Effector CD8-positive, alpha-beta T cell (primary cell): ENCODE measurements around the gene NEU3.
"Not testable (repeated sequence)": the region's sequence is repeated elsewhere in the genome, so short reads cannot be mapped to it uniquely, and the experiment has no call there.

Experiments used
- DNase-seq: peaks from one replicate; lab custom pipeline; 2025; lab: John Stamatoyannopoulos, UW

NEU3 gene

GRCh38 chr11:74984730-74985129 is 4.0 kb upstream of the NEU3 start:
- no peak for DNase-seq

DNA sequence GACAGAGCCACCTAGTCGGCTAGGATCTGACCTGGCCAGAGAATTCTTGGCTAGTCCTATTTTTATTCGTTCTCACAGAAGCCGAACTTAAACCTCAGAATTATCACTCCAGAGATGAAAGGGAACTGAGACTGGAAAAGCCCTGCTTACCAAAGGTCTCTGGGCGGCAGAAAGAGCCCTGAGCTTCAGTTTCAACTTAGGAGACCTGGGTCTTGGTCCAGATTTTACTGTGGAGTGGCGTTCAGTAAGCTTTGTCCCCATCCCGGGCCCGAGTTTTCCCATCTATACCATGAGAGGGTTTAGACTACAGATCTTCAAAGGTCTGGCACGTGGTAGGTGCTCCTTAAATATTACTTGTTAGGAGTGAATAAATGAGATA is 516 bp downstream of the NEU3 start:
- no peak for DNase-seq

DNA sequence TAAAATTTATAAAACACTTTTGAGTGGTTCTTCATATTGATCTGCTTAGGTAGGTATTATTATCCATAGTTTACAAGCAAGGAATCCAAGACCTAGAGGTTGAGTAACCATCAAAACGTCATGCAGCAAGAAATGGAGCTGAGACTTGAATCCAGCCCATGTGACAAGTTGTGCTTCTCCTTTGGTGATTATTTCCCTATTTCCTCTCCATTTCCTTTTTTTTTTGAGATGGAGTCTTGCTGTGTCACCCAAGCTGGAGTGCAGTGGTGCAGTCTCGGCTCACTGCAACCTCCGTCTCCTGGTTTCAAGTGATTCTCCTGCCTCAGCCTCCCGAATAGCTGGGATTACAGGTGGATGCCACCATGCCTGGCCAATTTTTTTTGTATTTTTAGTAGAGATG is 1.4 kb downstream of the NEU3 start:
- DNase-seq = not testable (repeated sequence)

- no peak for DNase-seq
These were observed 2.2 kb downstream of the NEU3 start for GRCh38 chr11:74990941-74991340.

- DNase-seq = no peak
These were observed 4.1 kb downstream of the NEU3 start for GRCh38 chr11:74992852-74993251.

DNA sequence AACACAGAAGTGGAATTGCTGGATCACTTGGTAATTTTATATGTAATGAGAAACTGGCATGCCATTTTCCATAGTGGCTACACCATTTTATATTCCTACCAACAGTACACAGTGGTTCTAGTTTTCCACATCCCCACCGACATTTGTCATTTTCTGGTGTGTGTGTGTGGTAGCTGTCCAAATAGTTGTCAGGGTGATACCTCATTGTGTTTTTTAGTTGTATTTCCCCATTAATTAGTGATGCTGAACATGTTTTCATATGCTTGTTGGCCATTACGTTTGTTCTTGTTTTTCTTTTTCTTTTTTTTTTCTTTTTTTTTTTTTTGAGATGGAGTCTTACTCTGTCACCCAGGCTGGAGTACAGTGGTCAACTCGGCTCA is 12.2 kb downstream of the NEU3 start:
- DNase-seq = no peak

DNA sequence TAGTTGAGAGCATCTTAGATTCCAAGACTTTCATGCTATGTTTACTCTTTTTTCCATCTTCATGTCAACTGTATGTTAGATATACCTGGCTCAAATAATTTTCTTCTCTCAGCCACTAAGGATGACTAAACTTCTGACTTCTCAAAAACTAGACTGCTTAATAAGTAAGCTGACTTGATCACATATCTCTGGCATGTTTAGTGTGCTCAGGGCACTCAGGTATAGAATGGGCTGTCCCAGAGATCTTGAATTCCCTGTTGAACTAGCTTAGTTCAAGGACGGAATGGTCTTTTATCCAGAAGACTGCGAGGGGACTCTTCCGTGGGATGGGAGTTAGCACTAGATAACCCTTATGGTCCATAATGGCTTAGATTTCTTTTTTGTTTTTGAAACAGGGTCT is 13.0 kb downstream of the NEU3 start:
- no peak for DNase-seq

DNA sequence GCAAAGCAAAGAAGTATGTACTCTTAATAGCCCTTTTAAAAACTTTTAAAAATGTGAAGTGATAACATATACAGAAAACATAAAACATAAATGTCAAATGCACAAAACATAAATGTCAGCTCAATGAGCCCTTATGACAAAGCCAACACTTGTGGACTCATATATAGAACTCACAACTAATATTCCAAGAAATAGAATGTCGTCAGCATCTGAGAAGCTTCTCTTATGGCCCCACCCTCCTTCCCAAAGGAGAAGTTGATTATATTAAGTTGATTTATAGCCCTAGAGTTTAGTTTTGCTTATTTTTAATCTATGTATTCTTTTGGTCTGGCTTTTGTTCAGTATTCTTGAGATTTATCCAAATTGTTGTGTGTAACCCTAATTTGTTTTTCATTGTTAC is 13.8 kb downstream of the NEU3 start:
- DNase-seq = no peak

GRCh38 chr11:75004215-75004614 is 15.5 kb downstream of the NEU3 start:
- DNase-seq = no peak

GRCh38 chr11:75011357-75011756 is 22.6 kb downstream of the NEU3 start:
- DNase-seq = no peak

DNA sequence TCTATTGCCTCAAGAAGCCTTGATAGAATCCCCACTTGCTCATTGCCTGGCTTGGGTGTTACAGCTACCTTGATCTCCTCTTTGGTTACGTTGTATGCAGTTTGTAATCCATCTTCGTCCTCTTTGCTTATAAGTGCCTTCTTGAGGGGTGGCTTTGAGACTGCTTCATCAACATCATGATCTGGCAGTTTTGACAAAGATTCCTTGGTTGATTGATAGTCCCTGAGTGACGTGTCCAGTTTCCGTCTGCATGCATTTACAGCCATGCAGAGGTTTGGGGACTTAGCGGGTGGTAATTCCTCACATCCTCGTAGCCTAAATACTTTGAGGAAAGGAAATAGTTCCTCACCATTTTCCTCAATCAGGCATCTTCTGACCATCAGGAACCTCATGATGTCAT is 23.1 kb downstream of the NEU3 start:
- no peak for DNase-seq

- no peak for DNase-seq
These were observed 24.3 kb downstream of the NEU3 start for GRCh38 chr11:75013051-75013450.

DNA sequence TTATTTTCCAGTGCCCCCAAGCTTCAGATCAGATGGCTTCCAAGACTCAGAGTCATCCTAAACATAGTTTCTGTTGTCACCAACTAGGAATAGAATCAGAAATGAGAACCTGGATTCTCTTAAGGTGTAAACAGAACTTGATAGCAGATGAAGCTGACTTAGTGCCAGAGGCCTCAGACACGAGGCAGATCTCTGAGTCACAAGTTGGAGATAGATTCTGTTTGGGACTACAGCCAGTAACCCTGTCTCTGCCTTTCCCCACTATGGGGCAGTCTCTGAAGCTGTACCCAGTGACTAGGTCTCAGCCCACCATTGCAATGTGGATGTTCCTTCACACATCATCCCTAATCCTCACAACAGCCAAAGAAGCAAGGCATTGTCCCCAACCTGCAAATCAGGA is 25.4 kb downstream of the NEU3 start:
- no peak for DNase-seq

- DNase-seq = not testable (repeated sequence)
These were observed 30.5 kb downstream of the NEU3 start for GRCh38 chr11:75019200-75019599.

- DNase-seq = not testable (repeated sequence)
These were observed 31.6 kb downstream of the NEU3 start for GRCh38 chr11:75020328-75020727.

- DNase-seq = no peak
These were observed 33.6 kb downstream of the NEU3 start for GRCh38 chr11:75022296-75022695.

DNA sequence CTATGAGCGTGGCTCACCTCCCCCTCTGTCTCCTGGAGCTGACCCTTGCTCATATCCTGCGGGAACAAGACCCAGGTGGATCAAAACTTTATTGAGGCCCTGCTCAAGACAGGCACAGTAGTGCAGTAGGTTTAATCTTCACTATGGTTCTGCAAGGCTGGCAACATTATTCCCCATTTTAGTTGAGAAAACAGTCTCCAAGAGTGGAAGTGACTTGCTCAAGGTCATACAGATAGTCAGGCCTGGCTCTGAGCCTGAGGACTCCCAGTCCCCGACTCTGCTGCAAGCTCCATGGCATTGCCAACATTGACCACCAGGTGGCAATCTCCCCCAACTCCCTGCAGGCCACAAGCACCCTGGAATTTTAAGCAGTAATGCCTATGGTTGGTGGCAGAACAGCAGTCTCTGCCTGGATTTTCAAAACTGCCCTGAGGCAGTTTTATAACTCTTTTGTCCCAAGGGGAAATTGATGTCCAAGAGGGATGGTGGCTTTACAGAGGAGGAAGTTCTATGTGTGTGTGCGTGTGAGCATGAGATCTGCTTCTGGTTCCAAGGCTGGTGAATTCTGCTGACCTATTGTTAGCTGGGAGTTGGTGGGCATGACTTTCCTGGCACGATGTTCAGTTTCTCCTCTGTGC is 34.1 kb downstream of the NEU3 start:
- peak; percentile 53 for DNase-seq

DNA sequence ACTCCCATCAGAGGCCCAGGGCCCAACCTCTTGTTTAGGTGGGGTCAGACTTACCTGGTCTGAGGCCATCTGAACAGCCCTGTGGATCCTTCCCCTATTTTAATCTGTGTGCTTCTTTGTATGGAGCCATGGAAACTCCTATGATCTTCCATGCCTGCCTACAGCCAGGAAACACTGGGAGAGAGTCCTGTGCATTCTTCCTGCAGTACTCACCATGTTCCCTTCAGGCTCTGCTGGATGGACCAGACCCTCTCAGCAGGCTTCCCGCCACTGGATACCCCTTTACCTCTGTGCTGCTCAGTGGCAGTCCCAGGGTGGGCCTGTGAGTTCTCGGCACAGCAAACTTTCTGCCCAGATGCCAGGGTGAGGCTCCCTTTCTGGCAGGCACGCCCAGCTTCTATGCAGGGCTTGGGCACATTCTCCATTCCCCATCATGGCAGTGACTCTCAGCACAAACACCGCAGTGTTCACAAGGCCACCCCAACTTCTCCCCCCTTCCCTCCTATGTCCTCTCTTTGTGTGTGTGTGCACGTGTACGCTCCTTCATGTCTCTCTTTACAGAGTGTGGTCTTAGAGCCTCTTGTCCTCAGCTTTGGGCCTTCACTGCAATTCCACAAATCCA is 34.8 kb downstream of the NEU3 start:
- DNase-seq = no peak

DNA sequence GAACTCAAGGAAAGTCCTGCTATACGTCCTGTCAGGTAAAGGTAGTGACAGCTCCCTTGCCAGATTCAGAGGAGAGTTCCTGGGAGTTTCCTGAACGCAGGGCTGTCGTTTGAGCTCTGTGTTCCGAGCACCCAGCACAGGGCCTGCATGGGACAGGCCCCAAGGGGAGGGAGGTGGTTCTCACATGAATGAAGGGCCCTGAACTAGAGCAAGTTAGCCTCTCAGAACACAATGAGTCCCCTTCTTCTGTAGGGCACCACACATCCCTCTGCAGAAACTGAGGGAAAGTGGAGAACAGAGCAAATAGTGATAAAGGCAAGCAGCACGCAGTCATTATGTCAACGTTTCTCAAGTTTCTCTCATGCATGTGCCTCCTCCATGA is 35.3 kb downstream of the NEU3 start:
- no peak for DNase-seq

DNA sequence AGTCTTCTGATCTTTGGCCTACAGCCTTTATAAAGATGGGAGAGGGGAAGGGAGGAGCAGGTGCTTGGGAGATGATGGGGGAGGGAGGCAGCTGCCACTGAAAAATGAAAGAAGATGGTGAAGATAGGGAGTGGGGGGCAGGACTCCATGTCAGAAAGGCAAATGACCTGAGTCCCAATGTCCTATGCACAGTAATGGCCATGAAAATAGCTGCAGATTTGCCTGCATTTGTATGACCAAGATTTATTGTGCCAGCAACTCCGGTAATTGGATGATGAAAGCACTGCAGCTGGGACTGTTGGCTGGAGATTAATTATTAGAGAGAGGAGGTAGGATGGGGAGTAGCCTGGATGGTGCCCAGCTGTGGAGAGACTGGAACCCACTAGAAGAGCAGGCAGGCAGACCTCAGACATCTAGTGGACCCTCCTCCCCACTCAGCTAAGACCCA is 36.1 kb downstream of the NEU3 start:
- no peak for DNase-seq

DNA sequence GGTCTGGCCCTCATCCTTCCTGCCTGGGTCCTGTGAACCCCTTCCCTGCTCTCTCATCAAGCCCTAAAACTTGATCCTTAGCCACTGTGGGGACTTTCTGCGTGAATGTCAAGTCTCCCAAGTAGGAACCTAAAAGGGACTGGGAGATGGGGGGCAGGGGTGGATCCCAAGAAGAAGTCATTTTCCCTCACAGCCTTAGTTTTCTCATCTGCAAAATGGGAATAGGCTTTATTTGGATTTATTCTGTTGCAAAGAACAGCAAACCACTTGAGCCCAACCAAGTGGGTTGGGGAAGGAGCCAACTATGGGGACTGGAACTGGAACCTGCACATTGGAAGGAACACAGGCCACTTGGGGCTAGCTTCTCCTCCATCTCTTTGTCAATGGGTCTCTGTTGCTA is 36.8 kb downstream of the NEU3 start:
- no peak for DNase-seq

DNA sequence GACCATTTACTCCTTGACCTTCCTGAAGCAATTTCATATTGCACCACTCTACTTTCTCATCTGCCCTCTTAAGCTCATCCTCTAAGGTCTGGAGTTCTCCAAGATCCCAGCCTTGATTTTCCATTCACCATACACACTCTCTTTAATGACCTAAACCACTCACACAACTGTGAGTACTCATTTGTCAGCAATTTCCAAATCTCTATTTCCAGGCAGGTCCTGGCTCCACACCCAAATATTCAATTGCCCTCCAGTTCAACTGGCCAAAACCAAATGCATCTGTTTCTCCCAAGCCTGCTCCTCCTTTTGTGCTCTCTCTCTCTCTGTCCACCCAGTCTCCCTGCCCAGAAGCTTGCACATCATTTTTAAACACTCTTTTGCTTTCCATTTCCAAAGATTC is 39.6 kb downstream of the NEU3 start:
- DNase-seq = no peak

DNA sequence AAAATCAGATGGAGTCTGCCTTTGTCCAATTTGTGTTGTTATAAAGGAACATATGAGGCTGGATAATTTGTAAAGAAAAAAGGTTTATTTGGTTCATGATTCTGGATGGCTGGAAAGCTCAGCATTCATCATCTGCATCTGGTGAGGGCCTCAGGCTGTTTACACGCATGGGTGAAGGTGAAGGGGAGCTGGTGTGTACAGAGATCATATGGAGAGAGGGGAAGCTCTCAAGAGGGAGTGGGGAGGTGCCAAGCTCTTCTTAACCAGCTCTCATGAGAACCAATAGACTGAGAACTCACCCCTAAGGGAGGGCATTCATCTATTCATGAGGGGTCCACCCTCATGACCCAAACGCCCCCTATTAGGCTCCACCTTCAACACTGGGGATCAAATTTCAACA is 40.0 kb downstream of the NEU3 start:
- DNase-seq = no peak
